OCI-M2 (cell line): ENCODE results near the gene POLD3.

Experiments used
- DNase-seq: peaks from one replicate; lab custom pipeline; 2025; ENCODE audit not compliant: unreplicated experiment; lab: John Stamatoyannopoulos, UW

The POLD3 gene

DNA sequence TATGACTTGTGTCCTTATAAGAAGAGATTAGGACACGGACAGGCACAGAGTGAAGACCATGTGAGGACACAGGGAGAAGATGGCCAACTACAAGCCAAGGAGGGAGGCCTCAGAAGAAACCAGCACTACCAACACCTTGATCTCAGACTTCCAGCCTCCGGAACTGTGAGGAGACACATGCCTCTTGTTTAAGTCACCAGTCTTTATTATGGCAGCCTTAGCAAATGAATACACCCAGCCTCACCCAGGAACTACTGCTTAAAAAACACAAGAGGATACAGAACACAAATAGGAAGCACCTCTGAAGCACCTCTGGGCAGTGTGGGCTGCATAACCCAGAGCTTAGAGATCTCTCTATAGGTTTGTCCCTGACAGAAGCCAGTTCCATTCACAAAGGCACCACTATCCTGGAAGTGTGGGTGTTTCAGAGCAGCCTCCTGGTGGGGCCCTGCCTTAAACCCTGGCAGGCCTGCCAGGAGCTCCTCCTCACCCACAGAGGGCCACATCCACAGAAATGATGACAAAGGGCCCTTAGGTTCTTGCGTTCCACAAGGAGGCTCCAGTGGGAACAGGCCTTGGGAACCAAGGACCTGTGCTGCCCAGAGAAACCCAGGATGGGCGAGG lies 80.1 kb downstream of the POLD3 start:
- DNase-seq = no peak

DNA sequence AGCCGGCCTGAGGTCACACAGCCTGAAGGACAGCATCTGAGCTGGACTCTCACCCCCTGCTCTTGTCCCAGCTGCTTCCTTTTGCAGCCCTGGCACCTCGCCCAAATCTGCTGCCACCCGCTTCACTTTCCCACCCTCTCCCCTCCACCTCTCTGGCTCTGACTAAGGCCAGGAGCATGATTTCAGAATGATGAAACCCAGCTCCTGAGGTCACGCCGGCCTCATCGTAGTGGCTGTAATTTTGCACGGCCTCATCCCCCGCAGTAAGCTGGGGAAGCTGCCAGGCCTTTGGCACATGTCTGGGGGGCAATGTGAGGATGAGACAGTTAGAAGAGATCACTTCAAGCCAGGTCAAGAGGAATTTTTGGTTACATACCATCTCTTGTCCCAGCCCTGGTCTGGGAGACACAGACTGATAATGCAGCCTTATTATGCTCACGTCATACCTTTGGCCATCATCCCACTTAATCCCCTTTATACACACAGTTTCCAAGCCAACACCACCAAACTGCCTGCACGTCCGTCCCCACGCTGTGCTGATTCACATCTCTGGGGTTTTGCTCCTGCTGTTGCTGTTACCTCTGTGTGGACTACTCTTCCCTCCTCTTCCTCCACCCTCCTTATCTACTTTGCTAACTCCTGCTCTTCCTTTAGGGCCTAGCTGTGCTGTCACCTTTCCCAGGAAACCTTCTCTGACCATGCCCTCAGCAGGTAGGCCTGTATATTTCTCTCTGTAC lies 80.7 kb downstream of the POLD3 start:
- no peak for DNase-seq

DNA sequence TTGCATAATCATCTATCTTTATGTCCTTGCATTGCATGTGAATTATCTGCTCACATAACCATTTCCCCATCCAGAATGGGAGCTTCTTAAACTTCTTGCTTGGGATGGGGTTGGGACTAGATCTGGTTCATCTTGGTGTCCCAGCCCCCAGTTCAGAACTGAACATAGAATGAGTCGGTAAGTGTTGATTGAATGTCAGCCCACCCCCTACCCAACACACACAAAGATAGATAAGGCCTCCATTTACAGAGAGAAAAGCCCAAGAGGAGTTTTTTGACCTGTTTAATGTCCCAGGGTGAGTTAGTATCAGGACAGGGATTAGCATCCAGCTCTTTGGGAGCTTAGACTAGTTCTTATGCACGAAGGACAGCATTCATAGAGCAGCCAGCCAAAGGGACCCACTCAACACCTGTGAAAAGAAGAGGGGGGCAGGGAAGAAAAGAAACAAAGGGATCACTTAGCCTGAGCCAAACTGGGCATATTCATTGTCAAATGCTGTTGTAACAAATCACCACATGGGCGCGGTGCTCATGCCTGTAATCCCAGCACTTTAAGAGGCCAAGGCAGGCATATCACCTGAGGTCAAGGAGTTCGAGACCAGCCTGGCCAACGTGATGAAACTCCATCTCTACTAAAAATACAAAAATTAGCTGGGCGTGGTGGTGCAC lies 81.4 kb downstream of the POLD3 start:
- no peak for DNase-seq

DNA sequence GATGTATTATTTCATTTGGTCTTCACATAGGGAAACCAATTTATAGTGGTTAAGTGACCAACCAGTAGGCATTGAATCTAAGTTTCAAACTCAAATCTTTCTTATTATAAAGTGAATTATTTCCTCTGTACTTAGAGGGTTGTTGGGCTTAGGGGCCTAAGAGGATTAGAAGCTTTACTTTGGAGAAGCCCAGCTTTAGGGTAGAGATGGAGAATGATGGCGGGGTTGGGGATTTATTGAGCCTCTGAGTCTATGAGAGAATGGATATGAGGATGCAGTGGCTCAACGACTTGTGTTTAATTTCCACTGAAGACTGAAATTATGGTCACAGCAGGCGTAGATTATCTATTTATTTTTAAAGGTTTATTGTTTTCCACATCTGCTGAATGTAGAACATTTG lies 83.4 kb downstream of the POLD3 start:
- DNase-seq = no peak

DNA sequence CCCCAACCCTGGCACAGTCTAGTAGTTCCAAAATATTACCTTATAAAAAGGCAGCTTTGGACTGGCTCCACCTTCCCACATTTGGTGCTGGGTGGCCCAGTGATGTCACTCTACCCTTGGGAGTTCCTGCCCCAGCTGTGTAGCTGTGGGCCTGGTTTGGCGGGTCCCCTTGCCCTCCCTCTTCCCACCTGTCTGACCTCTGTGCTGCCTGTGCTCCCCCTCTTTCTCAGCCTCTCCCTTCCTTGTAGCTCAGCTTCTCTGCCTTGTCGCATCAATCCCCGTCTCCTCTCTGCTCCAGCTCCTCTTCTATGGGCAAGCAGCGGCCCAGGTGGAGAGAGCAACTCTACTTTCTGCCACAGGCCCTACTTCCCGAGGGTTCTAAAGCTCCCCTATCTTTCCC lies 84.2 kb downstream of the POLD3 start:
- DNase-seq = no peak

DNA sequence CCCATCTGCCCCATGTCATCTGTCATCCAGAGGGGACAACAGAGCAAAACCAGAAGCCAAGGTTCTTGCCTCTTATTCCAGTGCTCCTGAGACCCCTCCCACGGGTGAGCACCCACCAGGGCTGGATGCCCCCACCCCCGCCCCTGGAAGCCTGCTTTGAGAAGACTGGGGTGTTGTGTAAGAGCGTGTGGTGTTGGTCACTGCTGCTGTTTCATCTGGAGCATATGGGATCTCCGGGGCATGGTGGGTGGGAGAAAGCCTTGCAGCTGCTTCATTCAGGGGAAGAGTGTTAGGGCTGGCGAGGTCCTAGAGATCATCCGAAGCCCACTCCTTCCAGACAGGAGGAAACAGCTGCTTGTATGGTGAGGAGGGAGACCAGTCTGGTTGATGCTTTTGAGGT lies 84.7 kb downstream of the POLD3 start:
- DNase-seq = no peak

DNA sequence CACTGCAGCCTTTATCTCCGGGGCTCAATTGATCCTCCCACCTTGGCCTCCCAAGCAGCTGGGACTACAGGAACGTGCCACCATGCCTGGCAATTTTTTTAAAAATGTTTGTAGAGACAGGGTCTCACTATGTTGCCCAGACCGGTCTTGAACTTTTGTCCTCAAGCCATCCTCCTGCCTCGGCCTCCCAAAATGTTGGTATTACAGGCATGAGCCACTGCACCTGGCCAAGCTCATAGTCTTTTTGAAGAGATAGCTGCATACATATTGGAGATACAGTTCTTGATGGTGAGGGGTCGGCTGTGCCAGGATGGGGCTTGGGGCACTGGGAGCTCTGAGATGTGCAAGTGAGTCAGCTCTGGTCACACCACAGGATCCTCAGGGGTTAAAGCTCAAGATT lies 85.7 kb downstream of the POLD3 start:
- no peak for DNase-seq

DNA sequence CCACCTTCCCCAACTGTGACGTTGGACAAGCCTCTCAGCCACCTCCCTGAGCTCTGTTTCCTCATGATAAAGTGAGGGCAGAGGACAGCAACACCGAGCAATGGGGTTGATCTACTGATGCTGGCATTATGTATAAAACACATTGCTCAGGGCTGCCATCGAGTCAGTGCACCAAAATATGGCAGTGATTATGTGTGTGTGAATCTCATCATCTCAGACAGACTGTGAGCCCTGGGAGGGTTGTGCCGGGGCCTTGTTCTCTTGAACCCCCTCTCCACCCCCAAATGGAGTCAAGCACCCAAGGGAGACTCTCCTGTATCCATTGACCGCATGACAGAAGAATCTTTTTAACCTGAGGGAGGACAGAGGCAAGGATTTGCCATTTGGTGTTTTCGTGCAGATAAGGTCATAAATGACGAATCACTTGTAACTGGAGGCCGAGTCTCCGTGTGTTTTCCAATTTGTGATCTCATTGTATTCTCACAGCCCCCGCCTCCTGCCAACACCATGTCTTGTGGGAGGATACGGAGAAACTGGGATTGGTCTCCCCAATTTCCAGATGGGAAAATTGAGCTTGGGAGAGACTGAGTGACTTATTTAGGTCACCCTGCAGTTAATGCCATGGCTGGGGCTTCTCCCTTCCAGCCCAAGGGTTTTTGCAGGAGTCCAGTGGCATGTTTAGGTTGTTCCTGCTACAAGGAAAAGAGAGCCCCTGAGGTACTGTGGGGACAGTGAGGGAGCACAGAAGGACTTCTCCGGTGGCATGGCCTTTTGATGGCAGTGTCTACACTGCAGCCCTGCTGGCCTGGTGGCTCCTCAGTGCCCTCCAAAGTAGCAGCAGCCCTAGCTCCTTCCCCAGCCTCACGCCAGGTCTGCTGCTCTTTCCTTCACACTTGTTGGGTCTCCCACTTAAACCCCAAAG lies 86.5 kb downstream of the POLD3 start:
- DNase-seq = no peak

DNA sequence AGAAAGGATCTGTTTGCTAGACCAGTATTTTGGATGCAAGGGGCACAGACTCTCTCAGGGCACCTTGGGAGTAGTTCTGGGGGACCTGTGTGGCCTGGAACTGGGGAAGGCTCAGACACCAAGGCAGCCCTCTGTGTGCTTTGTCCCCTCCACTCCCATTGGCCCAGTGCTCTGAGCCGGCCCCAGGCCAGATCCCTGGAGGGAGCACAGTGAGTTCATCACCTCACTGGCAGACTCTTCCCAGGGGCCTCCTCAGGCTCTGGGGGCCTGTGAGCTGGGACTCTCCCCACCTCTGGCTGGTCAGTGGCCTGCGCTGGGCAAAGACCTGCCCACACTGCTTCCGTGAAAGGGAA lies 87.1 kb downstream of the POLD3 start:
- no peak for DNase-seq

DNA sequence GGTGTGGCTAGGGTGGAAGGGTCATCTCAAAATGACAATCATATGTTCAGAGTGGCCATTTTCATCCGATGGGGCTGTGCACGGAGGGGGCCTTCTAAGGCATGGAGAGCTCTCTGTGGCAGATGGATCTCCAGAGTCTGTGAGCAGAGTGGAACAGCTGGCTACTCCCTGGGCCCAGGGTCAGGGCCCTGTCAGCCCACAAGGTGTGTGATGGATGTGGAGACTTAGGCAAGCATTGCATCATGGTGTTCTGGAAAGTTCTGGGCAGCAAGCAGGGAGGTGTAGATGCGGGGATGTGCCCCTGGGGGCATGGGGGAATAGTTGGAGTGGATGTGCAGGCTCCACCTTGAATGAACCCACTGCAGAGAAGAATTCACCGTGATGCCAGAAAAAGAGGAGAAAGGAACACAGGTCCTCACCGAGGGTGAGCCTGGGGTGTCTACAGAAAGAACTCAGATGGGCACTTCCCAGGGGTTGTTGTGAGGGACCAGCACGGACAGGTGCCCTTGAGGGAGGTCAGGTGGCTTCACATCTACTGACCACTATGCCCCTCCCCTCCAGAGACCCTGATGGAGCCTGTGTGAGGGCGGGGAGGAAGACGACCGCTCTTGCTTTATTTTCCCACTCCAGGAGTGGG lies 87.8 kb downstream of the POLD3 start:
- DNase-seq = no peak

DNA sequence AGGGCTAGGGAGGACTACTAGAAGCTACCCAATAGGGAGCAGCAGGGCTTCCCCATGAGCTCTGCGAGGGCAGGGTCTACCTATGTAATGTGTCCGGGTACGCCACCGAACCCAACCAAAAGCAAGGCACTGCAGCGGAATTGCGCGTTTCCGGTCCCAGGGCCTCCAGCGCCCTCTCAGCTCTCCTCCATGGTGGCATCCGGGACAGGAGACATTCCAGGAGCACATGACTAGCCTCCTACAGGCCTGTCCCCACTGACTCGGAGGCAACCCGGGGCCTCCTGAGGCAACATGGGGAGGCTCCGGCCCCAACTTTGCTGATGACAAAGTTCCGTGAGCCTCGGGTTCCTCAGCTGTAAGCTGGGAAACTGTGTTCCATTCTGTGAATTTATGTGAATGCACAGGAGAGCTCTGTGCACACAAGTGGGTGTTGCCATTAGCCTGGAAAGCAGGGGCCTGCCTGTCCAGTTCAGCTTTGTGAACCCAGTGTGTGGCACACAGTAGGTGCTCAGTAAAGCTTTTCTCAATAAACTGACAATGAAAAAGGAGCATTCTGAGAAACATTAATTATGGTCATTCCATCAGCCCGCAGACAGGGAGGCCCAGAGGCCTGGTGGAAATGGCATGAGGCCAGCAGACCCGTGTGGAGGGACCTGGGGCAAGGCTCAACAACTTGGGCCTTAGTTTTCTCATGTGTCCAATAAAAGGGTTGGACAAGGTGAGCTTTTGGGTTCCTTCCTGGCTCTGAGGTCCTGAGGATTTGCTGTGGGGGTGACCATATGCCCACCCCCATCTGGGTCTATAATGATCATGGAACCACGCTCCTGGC lies 88.5 kb downstream of the POLD3 start:
- no peak for DNase-seq

DNA sequence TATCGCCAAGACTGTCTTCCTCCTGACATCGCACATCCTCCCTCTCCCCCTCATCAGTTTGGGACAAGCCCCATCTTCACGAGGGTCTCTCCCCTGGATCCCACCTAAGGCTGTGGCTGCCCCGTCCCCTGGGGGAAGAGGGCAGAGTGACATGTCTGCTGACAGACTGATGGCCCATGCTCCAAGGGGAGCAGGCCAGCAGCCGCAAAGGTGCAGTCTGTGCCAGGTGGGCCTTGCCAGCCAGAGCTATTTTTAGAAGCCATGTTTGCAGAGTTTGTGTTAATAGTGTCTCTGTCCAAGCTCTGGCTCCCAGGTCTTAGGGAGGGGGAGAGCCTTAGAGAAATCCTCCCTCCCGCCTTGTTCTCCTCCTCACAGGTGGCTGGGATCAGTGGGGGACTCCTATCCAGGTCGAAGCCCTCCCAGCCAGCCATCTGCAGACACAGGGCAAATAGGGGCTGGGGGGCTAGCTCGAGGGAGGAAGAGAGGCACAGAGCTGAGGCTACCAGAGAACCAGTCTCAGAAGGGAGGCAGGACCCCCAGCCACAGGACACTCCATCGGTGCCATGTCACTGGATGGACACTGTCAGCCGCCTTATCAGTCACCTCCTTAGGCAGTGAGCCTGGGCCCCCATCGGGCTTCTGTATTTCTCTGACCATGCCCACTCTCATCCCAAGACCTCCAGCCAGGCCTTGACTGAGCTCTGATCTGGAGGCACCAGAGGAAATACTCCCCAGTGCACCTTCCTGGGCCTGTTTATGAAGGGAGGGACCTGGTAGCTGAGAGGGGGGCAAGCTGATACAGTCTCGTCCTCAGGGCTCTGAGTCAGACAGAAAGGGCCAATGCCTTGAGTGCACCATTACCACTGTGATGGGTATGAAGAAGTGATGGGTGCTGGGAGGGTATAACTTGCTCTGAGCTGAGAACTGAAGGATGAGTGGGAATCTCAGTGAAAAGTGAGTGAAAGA lies 89.6 kb downstream of the POLD3 start:
- DNase-seq = no peak

DNA sequence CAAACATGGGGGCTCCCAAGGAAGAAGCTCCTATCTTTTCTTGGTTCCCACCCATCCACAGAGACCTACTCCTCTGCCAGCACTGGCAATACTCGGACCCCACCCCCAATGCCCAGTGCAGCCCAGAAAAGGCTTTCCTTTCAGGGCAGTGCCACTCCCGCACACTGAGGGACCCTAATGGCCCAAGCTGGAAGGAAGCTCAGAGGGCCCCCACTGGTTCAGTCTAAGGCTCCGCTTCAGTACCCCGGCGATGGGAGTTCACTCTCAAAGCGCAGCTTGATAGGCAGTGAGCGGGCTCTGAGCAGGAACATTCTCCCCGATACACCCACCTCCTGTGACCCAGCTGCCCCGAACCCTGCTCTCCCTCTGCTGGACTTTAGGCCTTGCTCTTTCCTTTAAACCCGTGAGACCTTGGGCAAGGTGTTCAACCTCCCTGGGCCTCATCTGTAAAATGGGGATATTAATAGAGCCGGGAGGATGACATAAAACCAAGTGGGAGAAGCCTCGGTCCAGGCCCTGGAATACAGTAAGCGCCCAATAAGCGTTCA lies 90.4 kb downstream of the POLD3 start:
- DNase-seq = no peak

DNA sequence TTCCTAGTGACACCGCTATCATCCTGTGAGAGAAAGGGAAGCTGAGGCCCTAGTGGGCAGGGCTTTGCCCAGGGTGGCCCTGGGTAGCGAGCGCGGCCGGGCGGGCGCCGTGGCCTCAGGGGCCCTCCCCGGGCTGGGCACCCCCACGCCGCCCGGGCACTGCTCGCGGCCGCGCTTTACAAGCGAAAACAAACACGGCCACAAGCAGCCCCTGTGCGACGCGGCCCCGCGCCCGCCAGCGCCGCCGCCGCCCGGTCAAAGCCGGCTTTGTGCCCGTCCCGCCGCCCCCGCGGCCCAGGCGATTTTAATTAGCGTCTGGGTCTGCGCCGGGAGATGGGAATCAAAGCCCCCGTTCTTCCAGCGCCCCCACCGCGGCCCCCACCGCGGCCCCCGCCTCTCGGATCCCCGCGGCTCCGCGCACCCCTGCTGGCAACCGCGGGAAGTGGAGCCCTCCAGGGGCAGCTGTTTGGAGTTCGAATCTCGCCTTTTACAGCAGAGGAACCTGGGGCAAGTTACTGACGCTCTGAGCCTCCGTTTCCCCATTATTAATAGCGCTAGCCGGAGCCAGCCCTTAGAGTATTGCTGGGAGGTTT lies 91.0 kb downstream of the POLD3 start:
- no peak for DNase-seq

DNA sequence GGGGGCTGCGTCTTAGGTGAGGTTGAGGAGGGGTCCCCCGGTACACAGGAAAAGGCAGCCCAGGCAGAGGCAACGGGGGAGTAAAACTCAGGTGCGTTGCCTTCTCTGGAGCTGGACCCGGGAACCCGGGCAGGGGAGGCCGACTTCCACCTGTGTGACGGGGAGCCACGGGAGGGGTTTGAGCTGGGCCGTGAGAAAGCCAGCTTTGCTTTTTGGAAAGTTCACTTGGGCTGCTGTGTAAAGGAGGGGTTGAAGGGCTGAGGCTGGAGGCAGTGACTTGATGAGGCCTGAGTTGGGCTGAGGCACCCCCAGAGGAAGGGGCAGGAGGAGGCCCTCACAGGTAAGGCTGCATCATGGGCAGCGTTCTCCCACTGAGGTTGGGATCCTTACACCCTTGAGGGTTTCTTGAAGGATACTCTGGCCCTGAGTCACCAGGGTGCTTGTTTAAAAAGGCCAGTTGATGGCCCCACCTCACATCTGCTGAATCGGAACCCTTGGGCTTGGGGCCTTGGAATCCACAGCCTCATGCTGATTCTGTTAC lies 91.6 kb downstream of the POLD3 start:
- no peak for DNase-seq

DNA sequence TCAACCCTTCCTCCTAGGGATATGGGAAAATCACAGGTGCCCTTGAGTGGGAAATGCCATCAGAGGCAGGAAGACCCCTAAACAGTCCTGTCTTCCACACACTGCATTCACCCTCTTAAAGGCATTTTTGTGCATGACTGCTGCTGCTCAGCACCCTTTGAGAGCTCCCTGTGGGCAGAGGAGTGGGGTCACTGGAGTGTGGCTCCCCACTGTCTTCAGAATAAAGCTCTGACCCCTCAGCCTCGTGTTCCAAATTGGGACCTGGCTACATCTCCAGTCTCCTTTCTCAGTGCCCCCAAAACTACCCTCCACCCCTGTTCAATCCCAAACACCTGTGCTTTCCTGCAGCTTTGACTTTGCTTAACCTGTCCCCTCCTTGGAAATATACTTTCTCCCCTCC lies 92.3 kb downstream of the POLD3 start:
- no peak for DNase-seq

DNA sequence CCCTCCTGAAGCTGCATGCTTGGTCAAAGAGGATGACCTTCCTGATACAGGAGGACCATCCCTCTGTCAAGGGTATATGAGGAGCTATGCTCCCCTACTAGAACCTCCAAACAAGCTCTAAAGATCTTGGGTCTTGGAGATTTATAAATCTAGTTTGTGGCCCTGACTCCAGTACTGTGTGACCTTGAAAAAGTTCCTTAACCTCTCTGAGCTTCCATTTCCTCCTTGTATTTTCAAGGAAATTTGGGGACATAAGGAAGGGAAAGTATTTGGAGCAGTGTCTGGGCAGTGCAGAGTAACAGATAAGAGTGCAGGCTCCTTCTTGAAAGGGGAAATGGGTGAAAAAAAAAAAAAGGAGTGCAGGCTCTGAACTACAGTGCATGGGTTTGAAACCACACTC lies 93.0 kb downstream of the POLD3 start:
- DNase-seq = no peak

DNA sequence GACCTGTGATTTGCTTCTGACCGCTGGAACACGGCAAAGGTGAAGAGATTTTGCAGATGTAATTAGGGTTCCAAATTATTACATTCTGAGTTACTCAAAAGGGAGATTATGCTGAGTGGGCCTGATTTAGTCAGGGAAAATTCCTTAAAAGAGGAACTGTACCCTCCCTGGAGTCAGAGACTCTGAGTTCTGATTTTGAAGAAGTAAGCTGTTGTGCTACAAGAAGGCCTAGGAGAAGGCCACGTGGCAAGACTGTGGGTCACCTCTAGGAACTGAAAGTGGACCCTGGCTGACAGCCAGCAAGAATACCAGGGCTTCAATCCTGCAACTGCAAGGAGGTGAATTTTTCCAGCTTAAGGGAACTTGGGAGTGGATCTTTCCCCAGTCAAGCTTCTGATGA lies 93.5 kb downstream of the POLD3 start:
- no peak for DNase-seq
